Measurements from ENCODE around the gene DTD2. TPM values are rescaled to one million over a fixed set of nuclear protein-coding genes. Genes with fewer than 3 reads are reported as not detected.

DTD2 gene
- total RNA-seq, 3 donors from 2014 or later (not counting 1 experiment from before 2014, with no cell fraction given), result 6.6 to 11.9 (median 7.4) TPM

GRCh38 chr14:31420319-31421111 is 36.8 kb downstream of the DTD2 start, which contains the start of gene HEATR5A:
HEATR5A (minus strand) TSS chr14:31420550; CDS start chr14:31402975, 17,575 bp downstream.
- no peaks in the 10 kb centered on the region for H3K36me3 Mint-ChIP-seq
- H3K36me3 ChIP-seq (ENCODE audit: control insufficient read depth, insufficient read depth, low read length), result no peaks in the 10 kb centered on the region

DNA sequence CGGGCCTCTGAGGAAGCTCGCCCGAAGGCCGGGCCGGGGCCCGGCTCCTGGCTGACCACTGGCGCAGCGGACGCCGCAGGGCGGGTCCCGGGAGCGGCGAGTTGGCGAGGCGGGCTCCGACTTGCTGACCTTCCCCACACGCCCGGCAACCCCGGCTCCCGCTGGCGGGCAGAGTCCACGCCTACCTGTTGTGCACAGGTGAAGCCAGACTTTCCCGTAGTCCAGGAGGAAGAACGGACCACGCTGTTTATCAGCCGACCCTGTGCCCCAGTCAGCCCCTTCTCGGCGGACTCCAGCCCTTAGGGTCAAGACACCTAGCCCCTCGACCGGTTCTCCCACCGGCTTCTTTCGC is 37.4 kb downstream of the DTD2 start:
- Mint-ChIP-seq H3K36me3 (no peaks in the 10 kb centered on the region), H3K4me1 (peaks cover 22 to 23% of the 10 kb centered on the region in 2 donors), H3K4me3 (peak overlapping the region; percentile 100), H3K9me3 (no peaks in the 10 kb centered on the region), H3K27ac (peak overlapping the region; percentile 90 to 96), H3K27me3 (ENCODE audit: low read depth in 2 of 2) (no peaks in the 10 kb centered on the region)
- intact Hi-C loops (cut with micrococcal nuclease), result loop anchor here (1.0 to 2.0 kb wide), 2 partner anchors 37 to 49 kb away; partner anchors contain the start of gene DTD2
- no peaks in the 10 kb centered on the region for H3K9me3 ChIP-seq (ENCODE audit: control insufficient read depth, insufficient read depth, low read length)
- H3K27ac ChIP-seq (ENCODE audit: low read length), result peak overlapping the region; percentile 69
- H3K4me1 ChIP-seq (ENCODE audit: control insufficient read depth, insufficient read depth, low read length), result peaks cover 6% of the 10 kb centered on the region
- peak; percentile 2 to 15 (median 3) for ATAC-seq
- DNase-seq, result peak in 1 of 2 donors; percentile 17
- H3K27me3 ChIP-seq (ENCODE audit: control insufficient read depth, insufficient read depth, low read length), result no peaks in the 10 kb centered on the region
- H3K36me3 ChIP-seq (ENCODE audit: control insufficient read depth, insufficient read depth, low read length), result no peaks in the 10 kb centered on the region
- under 1% methylated on average over 33 of the region's 33 CpGs for WGBS (ENCODE audit: insufficient coverage)
- no peak for TF ChIP-seq CTCF (IDR thresholded peaks at IDR 0.05)
- H3K4me3 ChIP-seq (ENCODE audit: low read length), result peak overlapping the region; percentile 98

More at GRCh38 chr14:31420319-31421111, 36.8 kb downstream of the DTD2 start, which contains the start of gene HEATR5A:
- Histone ChIP-seq H3K4me1 (ENCODE audit: control insufficient read depth, insufficient read depth, low read length) (peaks cover 6% of the 10 kb centered on the region), H3K9me3 (ENCODE audit: control insufficient read depth, insufficient read depth, low read length) (no peaks in the 10 kb centered on the region), H3K27me3 (ENCODE audit: control insufficient read depth, insufficient read depth, low read length) (no peaks in the 10 kb centered on the region), H3K4me3 (ENCODE audit: low read length) (peak within 1 kb of the TSS; percentile 98), H3K27ac (ENCODE audit: low read length) (peak within 1 kb of the TSS; percentile 69)
- TF ChIP-seq CTCF (IDR thresholded peaks at IDR 0.05), result no peak
- Mint-ChIP-seq H3K27me3 (ENCODE audit: low read depth in 2 of 2) (no peaks in the 10 kb centered on the region), H3K9me3 (no peaks in the 10 kb centered on the region), H3K27ac (peak within 1 kb of the TSS; percentile 90 to 96), H3K4me3 (peak within 1 kb of the TSS; percentile 100), H3K4me1 (peaks cover 22 to 23% of the 10 kb centered on the region in 2 donors)
- ATAC-seq (peak; percentile 98 to 99 (median 99)), DNase-seq (peak; percentile 91 to 95)
- intact Hi-C loops (cut with micrococcal nuclease), result loop anchor here (1.0 to 2.0 kb wide), 2 partner anchors 37 to 50 kb away; partner anchors contain the start of gene DTD2
- WGBS (ENCODE audit: insufficient coverage), result 3% methylated on average over 56 of the region's 56 CpGs

DNA sequence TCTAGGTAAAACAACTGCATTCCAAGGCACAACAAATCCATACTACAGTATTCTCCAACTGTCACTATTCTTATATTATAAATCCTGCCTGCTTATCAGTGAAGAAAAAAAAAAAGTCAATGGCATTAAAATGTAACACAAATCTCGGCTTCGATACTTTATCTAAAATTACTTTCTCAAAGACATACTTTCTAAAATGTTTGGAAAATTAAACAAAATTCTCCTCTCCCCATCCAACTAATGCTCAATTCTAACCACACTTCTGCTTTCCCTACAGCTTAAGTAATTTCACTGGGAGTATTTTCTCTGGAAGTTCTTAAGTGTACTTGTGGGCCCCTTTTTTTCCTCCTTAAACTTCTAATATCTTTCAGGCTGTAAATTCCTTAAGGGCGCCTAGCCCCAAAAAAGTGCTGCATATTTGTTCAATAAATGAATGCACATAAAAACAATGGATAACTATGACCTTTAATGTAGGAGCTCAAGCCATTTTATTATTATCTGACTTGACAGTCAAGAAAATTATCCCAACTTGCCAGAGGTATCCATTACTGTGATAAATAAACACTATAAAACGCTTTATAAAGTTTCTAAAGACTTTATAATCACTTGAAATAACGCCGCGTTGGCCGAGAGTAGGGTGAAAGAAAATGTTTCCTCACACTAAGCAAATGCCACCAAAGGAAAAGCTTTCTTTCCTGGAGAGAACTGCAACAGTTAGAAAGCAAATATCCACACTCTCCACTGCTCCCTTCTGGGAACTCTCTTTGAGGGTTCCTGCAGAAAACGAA is 37.9 kb downstream of the DTD2 start:
- H3K36me3 Mint-ChIP-seq, result no peaks in the 10 kb centered on the region
- DNase-seq (no peak), ATAC-seq (no peak)
- Histone ChIP-seq H3K9me3 (ENCODE audit: control insufficient read depth, insufficient read depth, low read length) (no peaks in the 10 kb centered on the region), H3K36me3 (ENCODE audit: control insufficient read depth, insufficient read depth, low read length) (no peaks in the 10 kb centered on the region), H3K27me3 (ENCODE audit: control insufficient read depth, insufficient read depth, low read length) (no peaks in the 10 kb centered on the region), H3K27ac (ENCODE audit: low read length) (no peak overlapping the region), H3K4me1 (ENCODE audit: control insufficient read depth, insufficient read depth, low read length) (peaks cover 6% of the 10 kb centered on the region), H3K4me3 (ENCODE audit: low read length) (peak overlapping the region; percentile 98)
- H3K27me3 Mint-ChIP-seq (ENCODE audit: low read depth in 2 of 2), result no peaks in the 10 kb centered on the region
- intact Hi-C loops (cut with micrococcal nuclease), result no loop called here
- peak overlapping the region in 1 of 2 donors; percentile 96 for H3K27ac Mint-ChIP-seq
- peak overlapping the region; percentile 80 for H3K4me3 Mint-ChIP-seq
- peaks cover 23 to 24% of the 10 kb centered on the region in 2 donors for H3K4me1 Mint-ChIP-seq
- TF ChIP-seq CTCF (IDR thresholded peaks at IDR 0.05), result no peak
- WGBS (ENCODE audit: insufficient coverage), result 38% methylated on average over 8 of the region's 9 CpGs
- no peaks in the 10 kb centered on the region for H3K9me3 Mint-ChIP-seq

Data from natural killer cell (primary cell).